SH-SY5Y (cell line): ENCODE data around the gene WDR3.

Source experiments
- GATA2 ChIP-seq: IDR thresholded peaks from 2 replicates; pipeline ENCODE4 v1.6.1; 2011; ENCODE audit warnings: mild to moderate bottlenecking, low read depth, low read length
- GATA3 ChIP-seq: IDR thresholded peaks from 2 replicates; pipeline ENCODE4 v1.6.1; 2011; ENCODE audit warnings: low read depth, mild to moderate bottlenecking, low read length, moderate library complexity

- TF ChIP-seq GATA3, result no peak
- TF ChIP-seq GATA2, result no peak
Measured at GRCh38 chr1:118008011-118008410, 78.5 kb downstream of the WDR3 start.
